T-helper 1 cell treated with Interleukin-12 subunit alpha and Interleukin-12 subunit beta and Interleukin-4 antibody, amounts not matched to agents 30 μg/mL and 1 μg/mL, for 36 hours (primary cell): ENCODE data around the gene EVA1B.

ENCODE experiments used
- H3K27ac Mint-ChIP-seq: one replicate; pipeline ENCODE4 v1.8.0; 2021; ENCODE audit warnings: mild to moderate bottlenecking, mixed read lengths
- H3K27me3 Mint-ChIP-seq: one replicate; pipeline ENCODE4 v1.8.0; 2021; ENCODE audit warnings: low read depth, mixed read lengths
- H3K36me3 Mint-ChIP-seq: one replicate; pipeline ENCODE4 v1.8.0; 2021; ENCODE audit warnings: low read depth, mixed read lengths
- H3K4me1 Mint-ChIP-seq: one replicate; pipeline ENCODE4 v1.8.0; 2021; ENCODE audit warnings: low read depth, mixed read lengths
- H3K4me3 Mint-ChIP-seq: one replicate; pipeline ENCODE4 v1.8.0; 2021; ENCODE audit warnings: mild to moderate bottlenecking, moderate library complexity, mixed read lengths
- H3K9me3 Mint-ChIP-seq: one replicate; pipeline ENCODE4 v1.8.0; 2021; ENCODE audit warnings: mixed read lengths

The EVA1B gene

DNA sequence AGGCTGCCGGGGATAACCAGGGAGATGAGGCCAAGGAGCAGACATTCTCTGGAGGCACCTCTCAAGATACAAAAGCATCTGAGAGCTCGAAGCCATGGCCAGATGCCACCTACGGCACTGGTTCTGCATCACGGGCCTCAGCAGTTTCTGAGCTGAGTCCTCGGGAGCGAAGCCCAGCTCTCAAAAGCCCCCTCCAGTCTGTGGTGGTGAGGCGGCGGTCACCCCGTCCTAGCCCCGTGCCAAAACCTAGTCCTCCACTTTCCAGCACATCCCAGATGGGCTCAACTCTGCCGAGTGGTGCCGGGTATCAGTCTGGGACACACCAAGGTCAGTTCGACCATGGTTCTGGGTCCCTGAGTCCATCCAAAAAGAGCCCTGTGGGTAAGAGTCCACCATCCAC lies 36.6 kb downstream of the EVA1B start:
- H3K36me3 Mint-ChIP-seq = peaks cover 48% of the 10 kb centered on the region
- H3K27me3 Mint-ChIP-seq = no peaks in the 10 kb centered on the region
- peaks cover 22% of the 10 kb centered on the region for H3K4me1 Mint-ChIP-seq
- no peaks in the 10 kb centered on the region for H3K9me3 Mint-ChIP-seq
- no peak overlapping the region for H3K27ac Mint-ChIP-seq
- H3K4me3 Mint-ChIP-seq = no peak overlapping the region

DNA sequence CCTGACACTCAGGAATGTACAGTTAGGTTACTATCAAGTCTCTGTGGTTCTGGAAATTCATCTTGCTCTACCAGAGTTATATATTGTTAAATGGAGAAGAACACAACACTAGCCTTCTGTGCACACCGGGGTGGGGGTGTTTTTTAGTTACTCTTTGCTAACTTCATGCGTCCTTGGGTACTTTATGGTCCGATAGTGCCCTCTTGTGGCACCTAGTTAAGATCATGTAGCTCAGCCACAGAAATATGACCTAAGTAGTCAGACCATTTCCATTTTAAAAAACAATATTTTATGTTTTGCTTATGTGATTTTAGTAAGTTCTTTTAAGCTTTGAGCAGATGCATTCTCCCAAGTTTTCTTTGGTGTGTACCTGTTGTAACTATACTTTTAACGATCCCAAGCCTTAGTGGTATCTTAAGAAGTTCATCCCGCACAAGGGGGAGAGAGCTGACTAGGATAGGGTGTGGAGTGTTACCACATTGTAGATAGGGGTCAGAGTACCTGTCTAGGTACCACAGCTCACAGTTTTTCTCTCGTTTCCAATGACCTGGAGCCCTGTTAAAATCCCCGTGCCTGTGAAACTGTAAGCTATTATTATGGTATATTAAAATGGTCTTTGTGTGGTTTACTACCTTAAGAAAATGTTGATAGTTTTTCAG lies 37.9 kb downstream of the EVA1B start:
- Mint-ChIP-seq H3K27me3 (no peaks in the 10 kb centered on the region), H3K4me1 (peaks cover 21% of the 10 kb centered on the region), H3K27ac (peak overlapping the region; percentile 28), H3K36me3 (peaks cover 40% of the 10 kb centered on the region), H3K9me3 (no peaks in the 10 kb centered on the region), H3K4me3 (no peak overlapping the region)

DNA sequence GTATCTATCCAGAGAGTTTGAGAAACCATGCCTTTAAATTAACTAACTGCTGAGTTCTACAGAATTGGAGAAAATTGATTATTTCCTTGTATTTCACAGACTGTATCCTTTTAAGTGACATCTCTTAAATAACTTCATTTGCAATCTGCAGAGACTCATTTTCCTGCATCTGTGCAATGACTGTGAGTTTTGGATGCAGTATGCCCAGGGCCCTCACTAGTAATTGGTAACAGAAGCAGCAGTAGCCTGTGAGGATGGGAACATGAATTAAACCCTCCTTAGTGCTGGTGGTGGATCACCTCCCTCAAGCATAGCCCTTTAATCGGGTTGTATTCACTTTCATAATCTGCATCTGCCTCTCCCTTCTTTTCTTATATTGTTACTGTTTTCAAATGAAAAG lies 38.9 kb downstream of the EVA1B start:
- H3K27ac Mint-ChIP-seq = no peak overlapping the region
- H3K36me3 Mint-ChIP-seq = peaks cover 37% of the 10 kb centered on the region
- no peaks in the 10 kb centered on the region for H3K9me3 Mint-ChIP-seq
- no peaks in the 10 kb centered on the region for H3K27me3 Mint-ChIP-seq
- H3K4me3 Mint-ChIP-seq = no peak overlapping the region
- peaks cover 27% of the 10 kb centered on the region for H3K4me1 Mint-ChIP-seq

DNA sequence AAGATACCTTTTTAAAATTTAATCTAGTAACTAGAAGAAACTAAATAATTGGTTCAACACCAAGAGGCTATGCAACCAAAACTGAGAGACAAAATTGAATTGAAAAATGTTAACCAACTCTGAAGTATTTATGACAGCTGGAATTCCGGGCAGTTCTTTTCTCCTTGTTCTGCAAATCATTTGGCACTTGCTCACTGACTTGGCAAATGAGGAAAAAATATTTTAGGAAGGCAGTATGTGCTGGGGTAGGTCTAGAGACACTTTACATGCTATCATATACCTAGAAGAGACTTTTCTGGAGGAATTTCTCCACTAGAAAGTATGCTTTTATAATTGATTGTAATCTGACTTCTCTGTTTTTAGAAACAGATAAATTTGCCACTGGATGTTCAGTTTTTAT lies 39.4 kb downstream of the EVA1B start:
- H3K4me1 Mint-ChIP-seq = peaks cover 29% of the 10 kb centered on the region
- no peaks in the 10 kb centered on the region for H3K9me3 Mint-ChIP-seq
- no peak overlapping the region for H3K4me3 Mint-ChIP-seq
- H3K27ac Mint-ChIP-seq = no peak overlapping the region
- peaks cover 33% of the 10 kb centered on the region for H3K36me3 Mint-ChIP-seq
- H3K27me3 Mint-ChIP-seq = no peaks in the 10 kb centered on the region

DNA sequence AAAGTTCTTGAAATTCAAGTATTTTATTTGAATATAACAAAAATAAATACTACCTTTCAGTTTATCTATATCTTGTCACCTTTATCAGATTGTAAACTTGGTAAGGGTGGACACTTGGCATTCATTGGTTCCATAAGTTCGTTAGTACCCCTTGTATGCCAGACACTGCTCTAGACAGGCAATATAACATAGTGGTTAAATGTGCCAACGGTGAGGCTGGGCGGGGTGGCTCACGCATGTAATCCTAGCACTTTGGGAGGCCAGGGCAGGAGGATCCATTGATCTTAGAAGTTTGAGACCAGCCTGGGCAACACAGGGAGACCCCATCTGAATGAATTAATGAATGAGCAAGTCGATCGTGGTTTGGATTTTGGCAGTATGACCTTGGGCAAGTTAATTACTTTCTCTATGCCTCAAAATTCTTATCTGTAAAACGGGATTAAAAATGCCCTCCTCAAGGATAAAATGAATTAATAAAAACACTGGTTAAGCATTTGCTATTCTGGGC lies 43.6 kb downstream of the EVA1B start:
- Mint-ChIP-seq H3K4me3 (no peak overlapping the region), H3K36me3 (peaks cover 13% of the 10 kb centered on the region), H3K9me3 (no peaks in the 10 kb centered on the region), H3K27ac (peak overlapping the region; percentile 64), H3K27me3 (no peaks in the 10 kb centered on the region), H3K4me1 (peaks cover 15% of the 10 kb centered on the region)

DNA sequence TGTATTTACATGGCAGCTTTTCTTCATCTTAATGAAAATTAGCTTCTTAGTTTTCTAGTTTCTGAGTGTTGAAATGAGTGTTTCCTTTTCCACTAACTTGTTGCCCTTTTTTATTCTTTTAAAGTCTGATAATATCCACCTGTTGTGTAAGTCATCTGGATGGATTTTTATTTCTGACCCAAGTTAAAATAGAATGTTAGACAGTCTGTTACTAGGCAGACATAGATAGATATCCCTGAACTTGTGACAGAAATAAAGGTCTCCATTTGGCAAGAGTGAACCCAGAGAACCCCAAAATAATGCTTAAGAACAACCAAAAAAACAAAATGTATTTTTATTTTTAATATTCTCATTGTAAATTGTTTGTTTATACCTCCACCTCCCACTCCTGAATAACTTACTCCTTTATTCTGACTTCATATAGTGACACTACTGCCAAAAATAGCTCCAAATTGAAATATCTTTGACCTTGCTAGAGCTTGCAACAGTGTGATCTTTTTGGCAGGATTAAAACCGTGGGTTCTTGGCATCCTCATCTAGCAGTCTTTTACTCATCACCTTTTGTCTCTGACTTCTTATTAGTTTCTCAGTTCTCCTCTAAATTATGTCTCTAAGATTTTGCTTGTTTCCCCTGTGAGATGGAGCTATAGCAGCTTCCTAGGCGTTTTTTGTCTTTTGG lies 44.2 kb downstream of the EVA1B start:
- Mint-ChIP-seq H3K27me3 (no peaks in the 10 kb centered on the region), H3K9me3 (no peaks in the 10 kb centered on the region), H3K36me3 (peaks cover 13% of the 10 kb centered on the region), H3K4me1 (peaks cover 13% of the 10 kb centered on the region), H3K4me3 (no peak overlapping the region), H3K27ac (peak overlapping the region; percentile 4)

DNA sequence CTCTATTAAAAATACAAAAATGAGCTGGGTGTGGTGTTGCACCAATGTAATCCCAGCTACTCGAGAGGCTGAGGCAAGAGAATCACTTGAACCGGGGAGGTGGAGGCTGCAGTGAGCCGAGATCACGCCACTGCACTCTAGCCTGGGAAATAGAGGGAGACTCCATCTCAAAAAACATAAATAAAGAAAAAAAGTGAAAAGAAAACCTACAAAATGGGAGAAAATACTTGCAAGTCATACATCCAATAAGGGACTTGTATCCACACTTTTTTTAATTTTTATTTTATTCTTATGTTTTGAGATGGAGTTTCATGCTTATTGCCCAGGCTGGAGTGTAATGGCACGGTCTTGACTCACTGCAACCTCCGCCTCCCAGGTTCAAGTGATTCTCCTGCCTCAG lies 46.8 kb downstream of the EVA1B start:
- Mint-ChIP-seq H3K27ac (no peak overlapping the region), H3K27me3 (no peaks in the 10 kb centered on the region), H3K4me3 (no peak overlapping the region), H3K4me1 (peaks cover 11% of the 10 kb centered on the region), H3K9me3 (no peaks in the 10 kb centered on the region), H3K36me3 (peaks cover 14% of the 10 kb centered on the region)

DNA sequence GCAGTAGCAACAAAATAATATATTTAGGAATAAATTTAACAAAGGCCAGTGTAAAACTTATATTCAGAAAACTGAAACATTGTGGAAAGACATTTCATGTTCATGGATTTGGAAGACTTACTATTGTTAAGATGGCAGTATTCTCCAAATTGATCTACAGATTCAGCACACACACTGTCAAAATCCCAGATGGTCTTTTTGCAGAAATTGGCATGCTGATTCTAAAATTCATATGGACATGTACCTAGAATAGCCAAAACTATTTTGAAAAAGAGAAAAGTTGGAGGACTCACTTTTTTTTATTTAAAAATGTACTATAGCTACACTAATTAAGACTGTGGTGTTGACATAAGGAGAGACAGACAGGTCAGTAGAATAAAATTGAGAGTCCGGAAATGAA lies 49.2 kb downstream of the EVA1B start:
- Mint-ChIP-seq H3K36me3 (peaks cover 12% of the 10 kb centered on the region), H3K27ac (no peak overlapping the region), H3K4me3 (no peak overlapping the region), H3K4me1 (peaks cover 3% of the 10 kb centered on the region), H3K27me3 (no peaks in the 10 kb centered on the region), H3K9me3 (no peaks in the 10 kb centered on the region)

DNA sequence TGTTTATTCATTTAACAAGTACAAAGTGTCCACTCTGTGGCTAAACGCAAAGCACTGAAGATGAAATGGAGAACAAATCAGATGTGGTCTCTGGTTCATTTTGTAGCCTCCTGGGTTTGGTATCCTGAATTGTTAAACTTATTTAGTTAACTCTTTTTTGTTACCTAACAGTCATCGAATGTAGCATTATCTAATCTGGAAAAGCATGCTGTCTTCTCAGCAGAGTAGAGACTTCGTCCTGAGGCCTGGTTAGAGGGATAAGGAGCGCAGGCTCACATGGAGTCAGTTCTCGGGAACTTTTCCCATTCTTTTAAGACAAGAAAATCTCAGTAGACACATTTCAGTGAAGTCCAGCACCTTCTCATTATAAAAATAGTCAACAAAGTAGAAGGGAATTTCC lies 50.4 kb downstream of the EVA1B start:
- Mint-ChIP-seq H3K4me1 (peaks cover 3% of the 10 kb centered on the region), H3K9me3 (no peaks in the 10 kb centered on the region), H3K27ac (no peak overlapping the region), H3K4me3 (no peak overlapping the region), H3K27me3 (no peaks in the 10 kb centered on the region), H3K36me3 (peaks cover 12% of the 10 kb centered on the region)
